Testis (tissue), 3 donors: ENCODE measurements around the gene KLRK1. TPM values are rescaled to one million over a fixed set of nuclear protein-coding genes. Genes with fewer than 3 reads are reported as not detected.
A peak's percentile ranks its signal among the peaks of the same experiment; 100 is the strongest.
"Not testable (repeated sequence)": the region's sequence is repeated elsewhere in the genome, so short reads cannot be mapped to it uniquely, and the experiment has no call there.

Source experiments
- DNase-seq: peaks from one replicate; pipeline ENCODE4 v3.0.0-alpha.2; 2019
- H3K27ac ChIP-seq, 2 donors: fragments of 200-600 bp; sonication (generic); one replicate each; pipeline ENCODE4 v1.5.1; 2019
- H3K27me3 ChIP-seq: fragments of 200-600 bp; sonication (generic); one replicate; pipeline ENCODE4 v1.5.1; 2019
- H3K36me3 ChIP-seq: fragments of 200-600 bp; sonication (generic); one replicate; pipeline ENCODE4 v1.5.1; 2017; ENCODE audit warnings: low read depth; ENCODE audit errors: missing control alignments
- H3K4me1 ChIP-seq: fragments of 200-600 bp; sonication (generic); one replicate; pipeline ENCODE4 v1.5.1; 2019
- H3K4me3 ChIP-seq, 2 donors: fragments of 200-600 bp; sonication (generic); one replicate each; pipeline ENCODE4 v1.5.1; 2017 to 2019
- H3K9me3 ChIP-seq: fragments of 200-600 bp; sonication (generic); one replicate; pipeline ENCODE4 v1.5.1; 2017
- POLR2A ChIP-seq: fragments of 450-650 bp; IDR thresholded peaks from one replicate; pipeline ENCODE4 v1.6.1; 2017; ENCODE audit warnings: antibody characterized with exemption, mild to moderate bottlenecking, moderate library complexity
- WGBS, 2 donors: methylation state at CpG; one replicate each; pipeline ENCODE4 v1.1.5; 2018; 5-methylcytosine and 5-hydroxymethylcytosine counted together
- intact Hi-C: fragments of 100-400 bp; cut with DNase I; formaldehyde crosslinking; loops from one replicate; pipeline ENCODE4 v1.15.1; 2023; ENCODE audit warnings: low total_unique reads
- polyA plus RNA-seq: library from polyadenylated mRNA; stranded (reverse); fragments of 350-450 nt; fragmentation: Illumina TruSeq; extraction: RNeasy Lipid Tissue Mini Kit (QIAGEN cat#74804); gene quantifications from one replicate; pipeline ENCODE4 v1.2.3, GENCODE V29; 2014; ENCODE audit warnings: low read depth, low replicate concordance; ENCODE audit not compliant: insufficient read depth
- total RNA-seq, 2 donors: library from RNA; depleted of rRNA; stranded (reverse); fragments of >200 nt; gene quantifications; one replicate each; pipeline ENCODE4 v1.2.3, GENCODE V29; 2016
- TF ChIP-seq, protein P1 (sequence below), 3 experiments: fragments of 450-650 bp in 2 of 3; fragments of 200-600 bp in 1 of 3; sonication (generic) in 1 of 3; IDR thresholded peaks; one replicate each; pipeline ENCODE4 v1.5.1; 2016 to 2019; ENCODE audit warnings: antibody characterized with exemption in 3 of 3, mild to moderate bottlenecking in 2 of 3, moderate library complexity in 1 of 3

Gene KLRK1
- total and polyA plus RNA-seq, 3 donors from 2014 or later, result 1.3 to 5.4 (median 2.8) TPM

DNA sequence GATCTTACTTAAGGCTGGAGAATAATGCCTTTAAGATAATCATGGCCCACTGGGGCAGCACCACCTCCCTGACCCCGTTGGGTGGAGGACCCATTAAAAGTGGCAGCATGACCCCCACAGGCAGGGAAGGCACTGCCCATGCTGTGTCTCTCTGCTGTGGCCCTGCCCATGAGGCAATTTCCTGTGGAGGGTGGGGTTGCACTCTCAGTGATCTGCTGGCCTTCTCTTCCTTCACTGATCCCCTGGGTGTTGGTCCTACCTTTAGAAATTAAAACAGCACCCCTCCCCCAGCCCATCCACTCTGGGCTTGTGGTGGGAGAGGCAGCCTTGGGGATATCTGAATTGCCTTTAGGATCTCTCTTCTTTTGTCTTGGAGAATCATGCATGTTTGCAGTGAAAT, 17.3 kb downstream of the KLRK1 start:
- no peaks in the 10 kb centered on the region for H3K9me3 ChIP-seq
- TF ChIP-seq POLR2A, result no peak
- TF ChIP-seq, protein P1, sequence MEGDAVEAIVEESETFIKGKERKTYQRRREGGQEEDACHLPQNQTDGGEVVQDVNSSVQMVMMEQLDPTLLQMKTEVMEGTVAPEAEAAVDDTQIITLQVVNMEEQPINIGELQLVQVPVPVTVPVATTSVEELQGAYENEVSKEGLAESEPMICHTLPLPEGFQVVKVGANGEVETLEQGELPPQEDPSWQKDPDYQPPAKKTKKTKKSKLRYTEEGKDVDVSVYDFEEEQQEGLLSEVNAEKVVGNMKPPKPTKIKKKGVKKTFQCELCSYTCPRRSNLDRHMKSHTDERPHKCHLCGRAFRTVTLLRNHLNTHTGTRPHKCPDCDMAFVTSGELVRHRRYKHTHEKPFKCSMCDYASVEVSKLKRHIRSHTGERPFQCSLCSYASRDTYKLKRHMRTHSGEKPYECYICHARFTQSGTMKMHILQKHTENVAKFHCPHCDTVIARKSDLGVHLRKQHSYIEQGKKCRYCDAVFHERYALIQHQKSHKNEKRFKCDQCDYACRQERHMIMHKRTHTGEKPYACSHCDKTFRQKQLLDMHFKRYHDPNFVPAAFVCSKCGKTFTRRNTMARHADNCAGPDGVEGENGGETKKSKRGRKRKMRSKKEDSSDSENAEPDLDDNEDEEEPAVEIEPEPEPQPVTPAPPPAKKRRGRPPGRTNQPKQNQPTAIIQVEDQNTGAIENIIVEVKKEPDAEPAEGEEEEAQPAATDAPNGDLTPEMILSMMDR (IDR thresholded peaks at IDR 0.05), result no peak
- H3K36me3 ChIP-seq, result no peaks in the 10 kb centered on the region
- intact Hi-C loops, result no loop called here
- H3K4me3 ChIP-seq, result no peak overlapping the region
- DNase-seq, result no peak
- 54 to 58% methylated on average over 1 of the region's 1 CpG for WGBS, 2 donors
- H3K27me3 ChIP-seq, result no peaks in the 10 kb centered on the region
- no peaks in the 10 kb centered on the region for H3K4me1 ChIP-seq
- no peak overlapping the region for H3K27ac ChIP-seq

DNA sequence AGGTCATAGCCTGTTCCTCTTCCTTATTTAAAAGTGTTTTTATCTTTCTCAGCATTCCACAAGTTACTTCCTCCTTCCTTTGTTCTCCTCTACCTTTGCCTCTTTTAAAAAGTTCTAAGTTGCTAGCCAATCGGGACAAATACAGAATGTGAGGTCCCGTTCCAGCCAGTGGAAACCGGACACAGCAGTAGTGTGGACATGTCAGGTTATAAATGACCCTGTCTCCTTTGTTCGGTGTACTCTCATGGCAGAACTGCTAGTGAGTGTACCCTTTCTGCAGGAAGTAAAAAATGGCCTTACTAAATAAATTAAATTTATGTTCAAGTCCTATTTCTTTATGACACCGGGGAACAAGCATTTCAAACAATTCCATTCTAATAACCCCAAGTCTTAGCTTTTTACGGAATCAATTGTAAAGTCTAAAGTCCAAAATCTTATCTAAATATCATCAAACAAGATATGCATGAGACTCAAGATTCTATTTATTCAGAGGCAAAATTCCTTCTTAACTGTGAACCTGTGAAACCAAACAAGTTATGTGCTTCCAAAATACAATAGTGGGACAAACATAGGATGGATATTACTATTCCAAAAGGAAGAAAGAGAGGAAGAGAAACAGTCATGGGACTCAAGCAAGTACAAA, 17.8 kb downstream of the KLRK1 start:
- H3K27ac ChIP-seq, H3K36me3 ChIP-seq, intact Hi-C loops, H3K4me1 ChIP-seq, H3K9me3 ChIP-seq, DNase-seq, H3K27me3 ChIP-seq, H3K4me3 ChIP-seq: not testable (repeated sequence)
- WGBS, 2 donors, result 76 to 87% methylated on average over 6 of the region's 6 CpGs

DNA sequence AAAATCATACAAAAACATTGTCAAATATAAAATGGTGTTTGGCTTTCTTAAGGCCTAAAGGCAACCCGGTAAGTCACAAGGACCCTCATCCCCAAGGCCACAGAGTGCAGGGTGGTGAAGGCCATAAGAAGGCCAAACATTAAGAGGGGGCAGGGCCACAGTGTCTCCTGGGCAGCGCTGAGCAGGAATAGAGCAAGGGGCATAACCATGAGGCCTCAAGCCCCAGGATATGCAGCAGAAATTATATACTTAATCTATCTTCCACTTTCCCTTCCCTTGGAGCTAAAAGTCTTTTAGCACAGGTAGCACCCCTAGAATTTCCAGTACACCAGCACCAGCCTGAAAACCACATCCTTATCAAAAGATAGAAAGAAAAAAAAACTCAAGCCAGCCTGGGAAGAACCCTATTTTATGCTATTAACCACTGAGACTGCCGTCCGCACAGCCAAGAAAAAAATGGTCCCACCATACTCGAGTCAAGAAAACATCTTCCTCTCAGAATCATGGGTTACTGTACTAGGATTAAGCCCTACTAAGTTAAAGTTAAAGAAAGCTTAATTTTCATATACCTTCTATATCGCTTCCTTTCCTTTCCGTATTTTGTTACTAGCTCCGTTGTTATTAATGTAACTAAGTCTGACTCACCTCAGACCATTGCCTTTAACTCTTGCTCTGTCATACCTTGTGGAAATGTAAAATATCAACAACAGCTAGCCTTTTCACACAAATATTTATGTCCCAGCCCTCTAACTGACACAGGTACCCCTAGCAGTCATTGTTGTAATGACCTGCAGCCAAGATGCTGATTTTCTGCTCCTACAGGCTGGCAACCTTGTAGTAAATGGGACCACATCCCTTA, 20.1 kb downstream of the KLRK1 start:
- no peak for TF ChIP-seq POLR2A
- TF ChIP-seq, protein P1 (IDR thresholded peaks at IDR 0.05), result no peak
- Histone ChIP-seq H3K27me3 (no peaks in the 10 kb centered on the region), H3K36me3 (no peaks in the 10 kb centered on the region), H3K27ac (peak overlapping the region; percentile 88 to 99), H3K4me1 (peaks cover 8% of the 10 kb centered on the region), H3K9me3 (no peaks in the 10 kb centered on the region), H3K4me3 (peak overlapping the region in 1 of 2 donors; percentile 53)
- intact Hi-C loops, result no loop called here
- WGBS, 2 donors, result 84 to 87% methylated on average over 8 of the region's 8 CpGs
- peak; percentile 34 for DNase-seq

DNA sequence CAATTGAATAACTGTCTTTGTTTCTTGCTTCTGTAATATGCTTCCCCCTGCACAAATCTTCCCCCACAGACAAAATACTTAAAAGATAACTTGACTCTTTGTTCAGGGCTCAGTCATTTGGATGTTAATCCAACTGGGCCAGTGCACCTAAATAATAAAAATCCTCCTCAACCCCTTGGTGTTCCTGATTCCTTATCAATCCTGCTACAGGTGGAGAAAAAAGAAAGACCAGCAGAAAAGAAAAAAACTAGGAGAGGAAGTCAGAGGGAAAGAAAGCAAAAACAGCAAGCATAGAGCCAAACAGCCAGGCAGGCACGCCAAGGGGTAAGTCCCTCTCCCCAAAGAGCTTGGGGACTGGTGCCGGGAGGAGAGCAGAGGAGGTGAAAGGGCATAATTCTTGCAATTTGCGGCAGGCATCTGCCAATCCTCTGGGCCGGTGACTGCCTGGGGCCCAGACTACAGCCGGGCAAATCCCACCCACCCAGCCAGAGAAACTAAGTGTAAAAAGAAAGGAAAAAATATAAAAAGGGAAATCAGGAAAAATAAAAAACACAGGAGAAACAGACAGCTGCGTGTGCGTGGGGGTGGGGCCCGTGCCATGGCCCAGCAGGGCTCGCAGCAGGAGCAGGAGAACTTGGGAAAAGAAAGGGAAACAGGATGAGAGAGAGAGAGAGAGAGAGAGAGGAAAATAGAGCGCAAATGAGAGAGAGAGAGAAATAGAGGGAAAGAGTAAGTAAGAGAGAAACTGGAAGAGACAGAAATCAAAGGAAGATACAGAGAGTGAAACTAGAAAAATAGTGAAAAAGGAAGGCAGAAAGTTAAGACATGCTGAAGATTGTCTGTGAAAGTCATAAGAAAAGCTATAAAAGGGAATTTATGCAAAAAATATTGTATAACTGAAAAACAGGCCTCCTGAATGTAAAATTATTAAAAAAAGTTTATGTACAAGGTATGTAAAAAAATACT, 21.4 kb downstream of the KLRK1 start:
- no peaks in the 10 kb centered on the region for H3K9me3 ChIP-seq

DNA sequence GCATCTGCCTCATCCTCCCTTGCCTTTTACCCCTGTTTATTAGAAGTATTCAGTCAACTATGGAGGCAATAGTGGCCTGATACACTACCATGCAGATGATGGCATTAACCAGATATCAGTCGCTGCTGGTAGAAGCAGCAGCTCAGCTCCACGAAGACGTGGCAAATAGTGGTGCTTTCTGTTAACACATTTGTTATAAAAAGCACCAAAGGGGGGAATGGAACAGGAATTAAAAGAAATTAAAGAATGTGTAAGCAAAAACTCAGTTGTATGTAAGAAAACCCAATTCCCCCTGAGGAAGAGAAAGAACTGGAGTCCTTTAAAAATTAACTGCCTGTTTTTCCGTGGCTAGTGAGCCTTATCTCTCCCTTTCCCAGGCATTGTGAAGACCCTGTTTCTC, 22.1 kb downstream of the KLRK1 start:
- H3K27ac ChIP-seq, result peak overlapping the region; percentile 70 to 99
- H3K27me3 ChIP-seq, DNase-seq, H3K9me3 ChIP-seq, H3K4me3 ChIP-seq, intact Hi-C loops, H3K36me3 ChIP-seq: not testable (repeated sequence)
- 56 to 66% methylated on average over 4 of the region's 4 CpGs for WGBS, 2 donors
- H3K4me1 ChIP-seq, result peaks cover 11% of the 10 kb centered on the region

More for the DNA sequence above, 21.4 kb downstream of the KLRK1 start:
- TF ChIP-seq, protein P1 (IDR thresholded peaks at IDR 0.05), result no peak
- TF ChIP-seq POLR2A, result no peak
- Histone ChIP-seq H3K36me3 (no peaks in the 10 kb centered on the region), H3K4me3 (peak overlapping the region; percentile 4 to 53), H3K27me3 (no peaks in the 10 kb centered on the region), H3K4me1 (peaks cover 8% of the 10 kb centered on the region), H3K27ac (peak overlapping the region; percentile 88 to 99)
- 25 to 39% methylated on average over 10 of the region's 10 CpGs for WGBS, 2 donors
- intact Hi-C loops, result no loop called here
- no peak for DNase-seq
